Measurements from ENCODE around the gene RIPOR1. TPM values are rescaled to one million over a fixed set of nuclear protein-coding genes. Genes with fewer than 3 reads are reported as not detected.
A peak's percentile ranks its signal among the peaks of the same experiment; 100 is the strongest.

The RIPOR1 gene
- polyA plus RNA-seq, 1 of the 3 experiments (the other 2 are of a cell fraction) = 24.7 TPM

DNA sequence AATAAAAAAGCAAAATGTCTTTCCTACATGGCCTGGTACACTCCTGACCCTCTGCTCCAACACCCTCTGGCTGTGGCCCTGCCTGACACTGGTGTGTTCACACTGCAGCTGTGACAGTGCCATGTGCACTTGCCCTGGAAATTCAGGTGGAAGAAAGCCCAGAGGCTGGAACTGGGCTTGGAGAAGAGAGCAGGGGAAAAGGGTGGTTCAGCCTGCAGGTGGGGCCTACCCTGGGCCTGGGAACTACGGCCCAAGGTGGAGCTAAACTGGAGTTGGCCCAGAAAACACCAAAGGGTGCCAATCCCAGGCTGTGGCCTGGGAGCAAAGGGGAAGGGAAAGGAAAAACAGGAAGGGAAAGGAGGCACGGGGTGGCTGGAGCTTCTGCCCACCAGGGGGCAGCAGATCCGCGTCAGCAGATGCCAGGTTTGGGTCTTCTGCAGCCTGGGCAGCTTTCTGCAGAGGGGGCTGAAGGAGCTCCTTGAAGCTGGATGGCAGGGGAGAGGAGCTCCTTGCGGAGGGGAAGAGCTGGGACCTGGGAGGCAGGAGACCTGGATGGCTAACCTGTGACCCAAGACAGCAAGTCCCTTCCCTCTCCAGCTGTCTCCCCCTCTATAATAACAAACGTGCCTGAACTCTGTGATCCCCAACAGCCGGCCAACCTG, 18.3 kb downstream of the RIPOR1 start (continued):
- TF ChIP-seq, protein P1, sequence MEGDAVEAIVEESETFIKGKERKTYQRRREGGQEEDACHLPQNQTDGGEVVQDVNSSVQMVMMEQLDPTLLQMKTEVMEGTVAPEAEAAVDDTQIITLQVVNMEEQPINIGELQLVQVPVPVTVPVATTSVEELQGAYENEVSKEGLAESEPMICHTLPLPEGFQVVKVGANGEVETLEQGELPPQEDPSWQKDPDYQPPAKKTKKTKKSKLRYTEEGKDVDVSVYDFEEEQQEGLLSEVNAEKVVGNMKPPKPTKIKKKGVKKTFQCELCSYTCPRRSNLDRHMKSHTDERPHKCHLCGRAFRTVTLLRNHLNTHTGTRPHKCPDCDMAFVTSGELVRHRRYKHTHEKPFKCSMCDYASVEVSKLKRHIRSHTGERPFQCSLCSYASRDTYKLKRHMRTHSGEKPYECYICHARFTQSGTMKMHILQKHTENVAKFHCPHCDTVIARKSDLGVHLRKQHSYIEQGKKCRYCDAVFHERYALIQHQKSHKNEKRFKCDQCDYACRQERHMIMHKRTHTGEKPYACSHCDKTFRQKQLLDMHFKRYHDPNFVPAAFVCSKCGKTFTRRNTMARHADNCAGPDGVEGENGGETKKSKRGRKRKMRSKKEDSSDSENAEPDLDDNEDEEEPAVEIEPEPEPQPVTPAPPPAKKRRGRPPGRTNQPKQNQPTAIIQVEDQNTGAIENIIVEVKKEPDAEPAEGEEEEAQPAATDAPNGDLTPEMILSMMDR (IDR thresholded peaks at IDR 0.05) = peak; percentile 85

DNA sequence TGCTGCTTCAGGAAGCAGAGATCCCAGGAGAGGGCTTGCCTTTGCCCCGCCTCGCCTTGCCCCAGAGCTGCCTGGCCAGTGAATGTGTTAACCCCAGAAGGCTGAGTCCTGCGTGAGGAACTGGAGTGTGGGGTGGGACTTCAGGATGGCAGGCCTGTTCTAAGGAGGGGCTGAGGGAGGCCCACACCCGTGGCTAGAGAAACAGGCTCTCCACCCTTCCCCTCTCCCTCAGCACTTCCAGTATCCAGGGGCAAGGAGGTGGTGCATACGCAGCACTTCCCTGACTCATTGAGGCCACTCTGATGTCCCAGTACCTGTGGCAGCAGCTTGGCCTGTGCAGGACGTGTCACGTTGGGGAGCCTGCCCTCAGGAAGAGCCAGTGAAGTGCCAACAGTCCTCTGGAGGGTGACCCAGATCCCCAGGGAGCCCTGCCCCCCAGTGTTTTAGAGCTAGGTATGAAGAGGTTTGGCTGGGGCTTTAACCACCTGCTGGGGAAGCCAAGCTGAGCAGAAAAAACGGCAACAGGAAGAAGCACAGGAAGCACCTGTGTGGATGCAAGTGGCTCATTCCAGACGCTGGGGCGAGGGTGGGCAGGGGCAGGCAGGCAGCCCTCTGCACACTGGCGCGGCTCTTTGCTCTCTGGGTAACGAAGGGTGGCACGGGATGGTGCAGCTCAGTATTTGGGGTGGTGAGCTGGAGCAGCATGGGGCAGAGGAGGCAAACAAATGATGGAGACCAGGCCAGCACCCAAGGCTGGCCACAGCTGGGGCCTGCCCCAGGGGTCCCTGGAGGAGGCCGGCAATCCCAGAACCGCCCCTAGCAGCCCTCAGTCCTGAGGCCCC, 19.0 kb downstream of the RIPOR1 start:
- 79% methylated on average over 11 of the region's 16 CpGs for WGBS (ENCODE audit: low lambda C conversion rate)
- H2AFZ ChIP-seq (ENCODE audit: low read depth) = no peak overlapping the region
- no peaks in the 10 kb centered on the region for H3K4me1 ChIP-seq (ENCODE audit: control insufficient read depth in 1 of 2, insufficient read depth in 2 of 2, low read depth in 1 of 2, low read length in 1 of 2)
- H3K27me3 ChIP-seq (ENCODE audit: insufficient read depth) = no peaks in the 10 kb centered on the region
- H3K4me2 ChIP-seq = no peak overlapping the region
- POLR2A ChIA-PET = interaction anchor here (0.6 to 2.8 kb wide), 6 partner anchors 8 to 273 kb away, joined by 3 to 13 read pairs (median 5); partner anchors contain the start of genes ACD, CARMIL2 and CTCF
- H3K9ac ChIP-seq = no peak overlapping the region
- CTCF ChIA-PET = interaction anchor here (0.6 to 15.5 kb wide), 41 partner anchors 8 to 446 kb away, joined by 3 to 263 read pairs (median 4); partner anchors contain the start of genes ACD, ATP6V0D1, C16orf86 and CARMIL2
- H3K4me3 ChIP-seq (ENCODE audit: low read depth in 2 of 2, low read length in 1 of 2) = no peak overlapping the region
- H4K20me1 ChIP-seq (ENCODE audit: insufficient read depth) = peaks cover 20% of the 10 kb centered on the region; the same call in 1 of the 2 replicates
- no peak overlapping the region for H3K27ac ChIP-seq (ENCODE audit: low read depth in 2 of 2, low read length in 1 of 2)
- H3K9me3 ChIP-seq = no peaks in the 10 kb centered on the region
- H3K36me3 ChIP-seq (replicated peaks in 1 of 2; ENCODE audit: control insufficient read depth in 1 of 2, insufficient read depth in 2 of 2, low read length in 1 of 2) = peaks cover 12 to 32% of the 10 kb centered on the region in 2 experiments
- no peak for DNase-seq
- no peak for TF ChIP-seq ELF1 (IDR thresholded peaks at IDR 0.05)
- TF ChIP-seq RAD21 (IDR thresholded peaks at IDR 0.05; ENCODE audit: low read length) = no peak
- no peak for TF ChIP-seq FOSL2 (IDR thresholded peaks at IDR 0.05; ENCODE audit: borderline replicate concordance, low read depth)
- TF ChIP-seq GABPA (IDR thresholded peaks at IDR 0.05; ENCODE audit: low read depth) = no peak
- TF ChIP-seq MEF2A (IDR thresholded peaks at IDR 0.05; ENCODE audit: borderline replicate concordance, low read depth) = no peak
- TF ChIP-seq, protein P2, sequence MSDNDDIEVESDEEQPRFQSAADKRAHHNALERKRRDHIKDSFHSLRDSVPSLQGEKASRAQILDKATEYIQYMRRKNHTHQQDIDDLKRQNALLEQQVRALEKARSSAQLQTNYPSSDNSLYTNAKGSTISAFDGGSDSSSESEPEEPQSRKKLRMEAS (IDR thresholded peaks at IDR 0.05; ENCODE audit: low read depth) = no peak
- TF ChIP-seq EZH2phosphoT487 (IDR thresholded peaks at IDR 0.05; ENCODE audit: borderline replicate concordance, low read depth) = no peak
- H3K79me2 ChIP-seq (ENCODE audit: insufficient read depth) = no peaks in the 10 kb centered on the region
- H3F3A ChIP-seq (replicated peaks; ENCODE audit: insufficient read depth) = peaks cover 13% of the 10 kb centered on the region
- H3K9me2 ChIP-seq = no peaks in the 10 kb centered on the region

Data from SK-N-SH (cell line).